Measurements from ENCODE around the gene RBM19.

Gene RBM19

DNA sequence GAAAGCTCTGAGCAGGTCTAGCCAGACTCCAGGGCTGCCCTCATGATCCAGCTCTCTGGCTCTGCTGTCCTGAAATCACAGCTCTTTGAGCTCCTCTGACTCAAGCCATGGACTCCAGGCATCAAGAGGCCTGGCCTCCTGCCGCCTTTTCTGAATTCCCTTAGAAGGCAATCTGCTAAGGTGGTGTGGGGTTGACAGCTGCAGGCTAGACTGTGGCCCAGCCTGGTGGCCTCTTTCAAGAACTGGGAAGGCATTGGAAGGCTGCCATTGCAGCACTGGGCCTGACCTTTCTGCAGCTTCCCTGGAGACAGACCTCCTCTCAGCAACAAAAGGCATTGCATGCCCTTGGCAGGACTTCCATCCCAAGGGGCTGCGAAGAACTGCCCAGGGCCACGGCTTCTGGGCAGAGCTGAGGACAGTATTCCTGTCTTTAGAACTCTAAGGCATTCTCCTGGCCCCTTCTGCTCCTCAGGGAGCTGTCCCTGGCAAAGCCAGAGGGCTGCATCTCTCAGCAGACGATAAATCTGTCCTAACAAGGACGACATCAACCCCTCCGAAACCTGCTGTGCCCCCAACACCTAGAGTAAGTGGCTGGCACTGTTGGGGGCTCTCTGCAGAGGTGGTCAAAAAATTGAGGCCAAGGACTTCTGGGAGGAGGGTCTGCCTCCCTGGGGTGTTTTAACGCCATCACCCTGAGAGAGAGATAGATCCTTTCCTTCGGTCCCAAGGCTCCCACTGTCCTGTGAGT is 115.6 kb downstream of the RBM19 start:
- no peak for DNase-seq

DNA sequence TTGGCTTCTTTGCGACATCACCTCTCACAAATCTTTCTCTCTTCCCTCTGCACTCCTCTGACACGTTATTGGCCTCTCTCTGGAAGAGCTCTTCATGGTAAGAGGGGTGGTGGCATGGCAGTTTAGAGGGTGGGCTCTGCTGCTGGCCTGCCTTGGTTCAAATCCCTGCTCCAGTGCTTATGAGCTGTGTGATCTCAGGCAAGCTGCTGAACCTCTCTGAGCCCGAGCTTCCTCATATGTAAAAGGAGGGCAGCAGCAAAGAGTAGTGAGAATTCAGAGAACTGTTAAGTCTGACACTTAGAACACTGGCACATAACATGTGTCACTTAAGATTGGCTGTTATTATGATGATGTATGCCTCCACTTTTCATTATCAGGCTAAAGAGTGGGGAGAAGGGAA is 118.3 kb downstream of the RBM19 start:
- no peak for DNase-seq

DNA sequence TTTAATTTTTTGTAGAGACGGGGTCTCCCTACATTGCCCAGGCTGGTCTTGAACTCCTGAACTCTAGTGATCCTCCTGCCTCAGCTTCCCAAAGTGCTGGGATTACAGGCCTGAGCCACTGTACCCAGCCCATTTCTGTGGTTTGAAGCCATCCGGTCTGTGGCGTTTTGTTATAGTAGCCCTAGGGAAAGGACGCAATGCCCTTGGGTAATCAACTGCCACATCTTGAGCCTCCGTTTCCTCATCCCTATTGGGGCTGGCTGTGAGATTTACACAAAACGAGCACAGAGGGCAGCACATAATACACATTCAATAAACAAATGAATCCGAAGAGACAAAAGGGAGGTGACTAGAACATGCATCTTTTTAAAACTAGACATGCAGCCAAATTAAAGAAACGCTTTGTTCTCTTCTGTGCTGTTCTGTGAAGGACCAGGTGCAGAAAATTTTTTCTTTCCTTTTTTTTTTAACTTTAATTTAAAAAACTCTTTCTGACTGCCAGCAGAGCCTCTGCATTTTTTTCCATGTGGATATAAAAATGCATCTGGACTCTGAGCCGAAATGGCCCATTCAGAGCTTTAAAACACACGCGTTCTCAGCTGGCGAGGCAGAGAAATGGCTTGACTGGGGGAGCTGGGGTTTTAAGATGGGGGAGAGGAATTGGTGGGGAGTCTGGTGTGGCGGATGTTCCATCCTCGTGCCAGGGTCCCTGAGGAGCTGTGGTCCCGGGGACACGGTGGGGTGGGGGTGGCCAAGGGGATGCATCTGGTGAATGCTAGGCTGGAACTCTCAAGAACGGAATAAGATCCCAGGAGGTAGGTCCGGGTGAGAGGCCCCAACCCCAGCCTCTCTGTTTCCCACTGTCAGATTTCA is 119.0 kb downstream of the RBM19 start:
- DNase-seq = no peak

DNA sequence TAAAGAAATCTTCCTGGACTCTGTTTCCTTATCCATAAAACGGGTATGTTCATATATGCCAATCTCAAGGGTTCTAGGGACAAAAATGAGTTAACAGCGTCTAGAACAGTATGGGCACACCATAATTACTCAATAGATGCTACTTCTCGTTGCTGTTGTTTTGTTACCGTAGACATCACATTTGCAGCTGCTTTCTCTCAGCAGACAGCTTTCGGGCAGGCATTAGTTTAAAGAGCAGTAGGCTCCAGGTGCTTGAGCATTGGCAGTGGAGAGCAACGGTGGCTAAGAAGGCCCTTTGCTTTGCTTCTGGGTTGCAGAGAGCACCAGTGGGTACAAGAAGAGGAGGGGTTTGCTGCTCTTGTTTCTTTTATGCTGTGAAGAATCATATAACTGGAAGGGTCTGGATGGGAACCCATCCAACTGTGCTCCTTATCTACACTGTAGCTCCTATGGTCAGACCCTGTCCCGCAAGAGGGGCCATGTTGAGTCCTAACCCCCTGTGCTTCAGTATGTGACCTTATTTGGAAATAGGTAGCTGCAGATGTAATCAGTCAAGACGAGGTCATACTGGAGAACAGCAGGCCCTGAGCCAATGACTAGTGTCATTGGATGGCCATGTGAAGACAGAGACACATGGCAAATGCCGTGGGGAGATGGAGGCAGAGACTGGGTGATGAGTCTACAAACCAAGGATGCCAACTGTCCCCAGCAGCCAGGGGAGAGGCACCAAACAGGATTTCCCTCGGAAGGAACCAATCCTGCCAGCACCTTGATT is 120.0 kb downstream of the RBM19 start:
- no peak for DNase-seq

DNA sequence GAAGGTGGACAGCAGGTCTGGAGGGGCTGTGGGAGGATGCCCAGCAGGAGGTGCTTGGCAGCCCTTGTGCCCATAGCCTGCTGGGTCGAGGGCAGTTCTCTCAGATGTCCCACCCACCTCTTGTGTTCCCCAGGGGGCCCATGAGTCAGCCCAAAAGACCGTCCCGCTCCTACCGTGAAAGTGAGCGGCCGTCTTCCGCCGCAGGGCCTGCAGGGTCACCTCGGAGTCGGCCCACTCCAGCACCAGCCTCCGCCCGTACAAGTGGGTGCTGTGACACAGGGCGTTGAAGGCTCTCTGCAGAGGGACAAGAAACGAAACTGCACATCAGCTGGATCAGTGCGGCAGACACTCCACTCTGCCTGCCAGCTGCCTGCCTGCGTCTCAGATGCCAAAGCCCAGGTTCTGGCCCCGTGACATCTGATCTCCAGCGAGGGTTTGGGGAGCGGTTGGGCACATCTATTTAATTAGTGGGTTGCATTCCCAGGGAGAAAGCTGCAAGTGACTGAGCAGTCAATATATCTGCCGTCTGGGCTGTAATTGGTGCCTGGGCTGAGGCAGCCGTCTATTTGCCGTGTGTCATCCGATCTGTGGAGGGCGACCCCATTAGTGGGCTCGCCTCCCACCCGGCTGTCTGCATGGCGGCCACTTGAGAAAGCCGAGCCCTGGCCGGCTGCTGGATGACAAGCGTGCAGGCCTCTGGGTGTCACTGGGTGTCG is 121.5 kb downstream of the RBM19 start:
- DNase-seq = no peak

DNA sequence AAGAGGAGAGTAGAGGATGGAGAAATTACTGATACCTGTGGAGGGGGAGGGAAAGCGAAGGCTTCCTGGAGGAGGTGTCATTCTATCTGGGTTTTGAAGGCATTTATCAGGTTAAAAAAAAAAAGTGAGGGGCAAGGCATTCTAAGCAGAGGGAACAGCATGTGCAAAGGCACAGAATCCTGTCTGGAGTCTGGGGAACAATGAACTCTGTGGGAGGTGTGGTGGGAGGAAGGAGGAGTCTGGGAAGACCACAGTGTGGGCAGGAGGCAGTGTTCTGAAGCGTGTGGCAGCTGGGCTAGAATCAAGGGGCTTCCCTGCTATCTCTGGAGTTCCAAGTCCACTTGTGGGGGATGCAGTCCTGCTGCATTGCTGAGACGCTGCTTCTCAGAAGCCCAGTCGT is 123.4 kb downstream of the RBM19 start:
- DNase-seq = no peak

DNA sequence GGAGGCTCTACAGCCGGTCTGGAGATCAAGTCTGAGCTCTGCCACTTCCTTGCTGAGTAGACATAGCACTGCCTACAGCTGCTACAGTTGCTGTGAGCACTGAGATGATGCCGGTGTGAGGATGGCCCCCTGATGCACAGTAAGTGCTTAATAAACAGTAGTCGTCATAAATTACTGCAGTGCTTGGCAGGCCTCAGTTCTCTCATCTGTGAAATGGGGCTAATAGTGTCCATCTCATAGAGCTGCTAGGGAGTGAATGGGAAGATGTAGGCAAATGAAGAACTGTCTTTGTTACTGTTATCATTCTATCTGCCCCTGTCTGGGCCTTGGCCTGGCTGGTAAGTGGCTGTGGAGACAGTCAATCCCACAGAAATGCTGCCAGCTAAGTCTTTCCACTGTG is 124.3 kb downstream of the RBM19 start:
- no peak for DNase-seq

DNA sequence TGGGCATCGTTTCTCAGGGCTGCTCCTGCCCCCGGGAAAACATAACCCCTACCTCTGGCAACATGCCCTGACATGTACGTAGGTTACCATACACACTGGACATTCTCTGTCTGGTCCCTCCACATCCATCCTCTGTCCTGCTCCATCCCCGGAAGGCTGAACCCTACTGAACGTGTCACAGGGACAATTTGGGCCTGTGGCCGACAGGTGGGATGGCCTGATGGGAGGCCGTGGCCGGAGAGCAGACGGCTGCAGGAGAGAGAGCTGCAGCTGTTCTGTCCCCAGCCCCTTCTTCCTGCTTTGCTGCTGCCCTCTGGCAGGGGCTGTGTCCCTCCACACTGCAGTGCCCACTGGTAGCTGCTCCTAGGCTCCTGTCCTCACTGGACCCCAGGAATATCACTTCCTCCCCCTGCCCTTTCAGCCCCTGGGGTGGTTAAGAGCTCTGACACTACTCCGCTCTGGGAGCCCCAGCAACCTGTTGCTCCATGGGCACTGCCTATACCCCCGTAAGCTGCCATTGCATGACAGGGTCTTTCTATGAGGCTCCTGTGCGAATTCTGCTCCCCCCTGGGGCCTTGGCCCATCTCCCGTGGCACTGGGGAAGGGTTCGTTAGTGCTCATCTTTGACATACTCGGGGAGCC is 125.6 kb downstream of the RBM19 start:
- no peak for DNase-seq

DNA sequence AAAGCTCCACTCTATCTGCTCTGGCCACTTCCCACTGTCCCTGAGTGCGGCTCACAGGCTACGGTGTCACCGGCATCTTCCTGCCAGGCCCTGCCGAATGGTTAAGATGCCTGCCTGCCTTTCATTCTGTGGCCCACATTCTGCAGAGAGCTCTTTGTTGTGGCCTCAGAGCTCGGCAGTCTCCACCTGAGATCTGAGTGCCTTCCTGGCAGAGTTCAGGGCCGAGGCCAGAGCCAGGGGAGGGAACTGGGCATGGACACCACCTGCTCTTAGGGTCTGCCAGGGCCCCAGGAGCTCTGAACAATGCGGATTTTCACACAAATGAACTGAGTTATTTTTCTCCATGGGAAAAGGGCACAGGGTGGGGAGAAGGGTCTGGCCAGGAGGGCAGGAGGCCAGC is 127.2 kb downstream of the RBM19 start:
- no peak for DNase-seq

DNA sequence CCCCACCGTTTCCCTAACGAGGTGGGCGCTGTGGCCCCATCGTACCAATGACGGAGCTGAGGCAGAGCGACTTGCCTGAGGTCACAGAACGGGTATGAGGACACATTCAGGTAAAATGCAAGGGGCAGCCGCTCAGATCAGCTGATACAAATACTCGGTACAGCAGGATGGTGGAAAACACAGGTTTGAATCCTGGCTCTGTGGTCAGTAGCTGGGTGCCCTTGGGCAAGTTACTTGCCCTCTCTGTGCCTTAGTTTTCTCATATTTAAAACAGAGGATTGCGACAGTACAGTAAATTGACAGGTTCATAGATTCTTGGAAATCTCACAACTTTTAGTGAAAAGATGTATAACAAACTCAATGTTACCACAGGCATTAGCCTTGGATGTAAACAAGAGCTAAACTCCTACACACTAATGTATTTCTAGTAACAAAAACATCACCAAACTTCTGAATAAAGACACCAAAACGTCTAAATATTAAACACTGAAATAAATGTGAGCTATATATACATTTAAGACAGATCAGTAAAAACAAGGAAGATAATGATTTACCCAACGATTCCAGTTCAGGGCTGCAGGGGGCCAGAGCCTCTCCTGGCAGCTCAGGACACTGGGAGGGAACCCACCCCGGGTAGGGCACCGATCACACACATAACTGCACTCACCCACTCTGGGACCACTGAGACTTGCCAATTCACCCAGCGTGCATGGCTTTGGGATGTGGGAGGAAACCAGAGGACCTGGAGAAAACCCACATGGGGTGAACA is 128.4 kb downstream of the RBM19 start:
- no peak for DNase-seq

DNA sequence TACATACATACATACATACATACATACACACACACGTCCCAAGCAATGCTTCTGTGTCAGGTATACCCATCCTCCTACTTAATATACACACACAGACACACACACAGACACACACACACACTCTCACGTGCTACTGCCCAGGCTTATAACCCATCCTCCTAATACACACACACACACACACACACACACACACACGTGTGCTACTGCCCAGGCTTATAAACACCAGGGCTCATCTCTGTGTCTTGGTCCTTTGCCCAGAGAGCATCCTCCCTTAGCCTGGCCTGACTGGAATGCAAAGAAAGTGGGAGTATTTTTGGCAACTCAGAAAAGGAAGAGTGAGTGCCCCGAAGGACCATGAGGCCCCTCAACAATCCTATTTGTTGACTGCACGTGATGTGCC is 129.0 kb downstream of the RBM19 start:
- no peak for DNase-seq

DNA sequence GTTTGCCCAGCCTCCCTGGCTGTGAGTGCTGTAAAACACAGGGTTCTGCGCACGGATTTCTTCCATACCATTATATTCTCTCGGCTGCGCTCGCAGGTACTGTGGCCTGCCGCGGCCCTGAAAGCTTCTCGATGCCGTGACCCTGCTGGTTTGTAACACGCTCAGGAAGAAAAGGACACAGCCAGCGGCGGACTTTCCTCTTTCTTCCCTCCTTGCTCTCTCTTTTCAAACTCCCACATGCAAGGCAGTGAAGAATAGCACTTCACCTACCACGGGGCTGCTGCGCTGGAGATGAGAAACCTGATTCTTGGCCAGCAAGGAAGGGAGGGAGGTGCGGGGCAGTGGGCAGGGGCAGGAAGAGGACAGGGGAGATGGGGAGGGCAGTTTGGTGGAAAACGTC is 130.2 kb downstream of the RBM19 start:
- DNase-seq = no peak

DNA sequence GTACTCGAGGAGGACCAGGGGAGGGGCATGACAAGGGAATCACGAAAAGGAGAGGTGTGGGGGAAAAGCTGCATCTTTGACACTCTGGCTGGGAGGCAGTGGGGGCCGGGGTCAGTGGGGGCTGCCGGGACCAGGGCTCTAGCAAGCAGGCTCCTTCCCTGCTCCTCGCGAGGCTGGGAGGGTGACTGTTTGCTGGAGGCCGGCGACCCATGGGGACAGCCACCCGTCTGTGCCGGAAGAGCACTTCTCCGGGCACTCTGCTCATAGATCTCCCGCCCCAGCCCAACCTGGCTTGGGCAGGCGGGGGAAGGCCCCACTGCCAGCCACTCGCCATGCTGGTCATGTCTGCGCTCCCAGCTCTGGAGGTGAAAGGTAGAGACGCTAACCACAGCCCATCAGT is 130.7 kb downstream of the RBM19 start:
- no peak for DNase-seq

DNA sequence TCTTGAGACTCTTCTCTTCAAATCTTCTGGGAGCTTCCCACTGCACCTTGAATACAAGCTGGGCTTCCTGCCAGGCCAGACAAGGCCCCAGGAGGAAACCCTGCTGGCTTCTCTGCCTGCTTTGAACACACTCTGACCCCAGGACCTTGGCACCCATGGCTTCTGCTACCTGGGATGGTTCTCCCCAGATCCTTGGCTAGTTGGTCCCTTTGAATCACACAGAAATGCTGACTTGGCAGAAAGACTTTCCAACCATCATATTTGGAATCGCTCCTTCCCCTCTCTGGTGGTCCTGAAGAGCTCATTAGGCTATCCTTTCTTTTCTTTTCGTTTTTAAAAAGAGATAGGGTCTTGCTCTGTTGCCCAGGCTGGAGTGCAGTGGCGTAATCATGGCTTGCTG is 132.7 kb downstream of the RBM19 start:
- DNase-seq = no peak

DNA sequence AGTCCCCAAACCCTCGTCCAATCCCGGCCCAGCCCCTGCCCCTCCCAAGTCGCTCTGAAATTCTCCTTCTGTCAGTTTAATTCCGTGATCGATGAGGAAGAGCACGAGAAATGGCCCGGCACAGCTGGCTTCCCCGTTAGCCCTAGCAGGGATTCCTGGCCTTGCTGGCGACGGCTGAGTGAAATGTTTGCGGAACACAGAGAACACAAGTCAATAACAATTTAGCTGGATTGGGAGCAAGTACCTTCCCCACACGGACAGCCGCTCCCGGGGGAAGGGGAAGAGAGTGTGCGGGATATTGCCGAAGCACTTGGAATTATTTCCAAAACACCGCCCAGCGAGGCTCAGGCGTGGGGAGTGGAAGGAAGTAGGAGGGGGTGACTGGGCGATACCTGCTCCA is 134.6 kb downstream of the RBM19 start:
- DNase-seq = no peak

DNA sequence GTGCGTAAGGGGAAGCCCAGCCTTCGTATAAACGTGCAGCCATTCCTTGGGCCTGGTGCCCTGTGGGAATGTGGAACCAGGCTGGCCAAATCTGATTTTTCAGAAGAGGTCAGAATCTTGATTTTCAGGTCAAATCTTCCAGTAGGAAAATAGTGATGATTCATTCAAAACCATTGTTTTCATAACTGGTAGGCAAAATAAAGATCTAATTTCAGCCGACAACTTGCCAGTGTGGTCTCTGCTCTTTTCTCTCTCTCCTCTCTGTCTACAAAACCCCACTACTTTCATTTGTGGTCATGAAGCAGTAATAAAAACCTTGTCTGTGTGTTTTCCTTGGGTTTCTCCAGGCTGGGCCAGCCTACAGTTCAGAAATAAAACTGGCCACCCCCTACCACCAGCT is 135.1 kb downstream of the RBM19 start:
- DNase-seq = no peak

DNA sequence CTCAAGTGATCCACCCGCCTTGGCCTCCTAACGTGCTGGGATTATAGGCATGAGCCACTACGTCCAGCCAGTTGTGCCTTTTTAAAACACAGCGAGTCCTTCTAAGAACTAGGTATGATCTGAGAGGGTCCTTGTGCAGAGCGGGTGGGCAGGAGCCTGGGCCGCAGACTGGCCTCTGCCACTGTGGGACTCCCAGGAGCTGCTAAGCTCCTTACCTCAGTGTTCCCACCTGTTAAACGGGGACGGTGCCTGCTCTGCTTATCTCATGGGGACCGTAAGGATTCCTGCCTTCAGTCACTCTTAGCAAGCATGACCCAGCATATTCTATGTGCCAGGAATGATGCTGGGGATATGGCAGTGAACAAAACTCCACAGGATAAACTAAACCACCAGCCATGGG is 136.9 kb downstream of the RBM19 start:
- DNase-seq = no peak

DNA sequence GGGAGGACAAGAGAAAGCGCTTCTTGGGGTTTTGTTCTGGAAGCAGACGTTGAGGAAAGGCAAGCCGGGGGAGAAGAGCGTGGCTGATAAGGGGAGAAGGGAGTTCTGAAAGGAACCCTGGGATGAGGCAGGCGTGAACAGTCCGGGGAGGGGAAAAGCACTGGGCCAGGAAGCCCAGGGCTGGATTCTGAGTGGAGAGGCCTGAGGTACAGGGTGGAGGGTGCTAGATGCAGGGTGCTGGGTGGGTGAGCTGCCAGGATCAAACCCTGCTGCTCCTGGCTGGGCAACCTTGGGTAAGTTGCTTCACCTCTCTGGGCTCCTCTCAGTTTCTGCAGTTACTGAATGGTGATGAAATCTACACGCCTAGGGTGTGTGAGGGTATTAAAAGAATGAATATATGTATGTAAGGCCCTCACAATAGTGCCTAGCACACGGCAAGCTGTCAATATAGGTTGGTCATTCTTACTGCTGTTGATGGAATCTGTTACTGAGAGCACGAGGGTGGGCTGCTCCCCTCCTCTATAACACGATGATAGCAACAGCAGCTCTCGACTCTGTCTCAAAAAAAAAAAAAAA is 138.5 kb downstream of the RBM19 start:
- DNase-seq = no peak

DNA sequence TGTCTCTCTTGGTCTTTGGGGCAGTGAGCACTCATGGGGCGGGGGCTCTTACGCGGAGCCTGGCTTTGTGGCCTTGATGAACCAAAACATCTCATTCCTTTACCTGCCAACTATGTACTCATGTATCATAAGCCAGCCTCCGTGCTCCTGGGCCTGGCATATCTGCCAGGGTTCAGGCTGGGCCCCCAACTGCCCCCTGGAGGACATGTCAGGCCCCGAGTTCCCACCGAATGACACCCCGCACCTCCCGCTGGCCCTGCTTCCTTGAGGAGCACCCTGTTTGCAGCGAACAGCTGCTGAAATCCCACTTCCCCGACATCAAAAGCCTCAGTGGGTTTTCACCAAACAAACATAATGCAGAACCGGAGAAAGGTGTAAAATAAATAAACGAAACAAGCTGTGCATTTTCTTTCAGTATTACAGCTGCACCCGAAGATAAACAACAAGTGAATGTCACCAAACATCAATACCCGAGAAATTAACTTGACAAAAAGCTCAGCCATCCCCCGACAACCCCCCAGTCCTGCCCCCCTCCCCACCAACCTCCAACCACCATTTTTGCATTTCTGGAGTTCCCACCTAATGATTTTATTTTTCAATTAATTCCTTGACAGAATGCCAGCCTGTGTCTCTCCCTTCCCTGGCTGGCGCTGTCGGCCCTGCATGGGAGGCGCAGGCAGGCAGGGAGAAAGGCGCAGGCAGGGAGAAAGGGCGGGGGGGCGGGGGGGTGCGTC is 139.2 kb downstream of the RBM19 start:
- no peak for DNase-seq

DNA sequence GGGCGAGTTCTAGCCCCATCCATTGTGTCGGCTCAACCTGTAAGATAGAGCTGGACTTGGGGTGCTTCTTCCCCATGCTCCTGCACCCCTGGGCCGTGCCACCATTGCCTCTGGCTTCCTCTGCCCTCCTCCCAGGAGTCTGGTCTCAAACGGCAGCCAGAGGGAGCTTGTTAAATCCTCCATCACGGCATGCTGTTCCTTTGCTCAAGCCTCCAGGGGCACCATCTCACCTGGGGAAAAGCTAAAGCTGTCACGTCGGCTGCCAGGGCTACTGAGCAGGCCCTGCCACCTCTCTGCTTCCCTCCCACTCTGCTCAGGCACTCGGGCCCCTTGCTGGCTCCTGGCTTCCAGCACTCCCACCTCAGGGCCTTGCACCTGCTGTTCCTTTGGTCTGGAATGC is 140.4 kb downstream of the RBM19 start:
- DNase-seq = no peak

DNA sequence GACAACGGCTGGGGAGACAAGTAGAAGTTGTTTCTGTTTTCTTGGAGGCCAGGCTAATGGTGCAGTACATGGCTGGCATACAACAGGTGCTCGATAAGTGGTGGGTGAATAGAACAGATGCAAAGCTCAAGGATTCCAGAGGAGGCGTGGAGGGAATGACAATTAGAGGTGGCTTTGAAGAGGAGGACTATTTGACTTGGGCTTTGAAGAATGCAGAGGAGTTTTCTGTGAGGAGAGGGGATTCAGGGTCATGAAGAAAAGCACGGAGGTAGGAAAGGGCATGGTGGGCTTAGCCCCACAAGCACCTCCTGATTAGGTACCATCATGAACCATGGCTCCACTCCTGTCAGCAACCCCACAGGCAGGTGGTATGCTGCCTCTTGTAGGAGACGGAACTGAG is 142.3 kb downstream of the RBM19 start:
- no peak for DNase-seq
